ENCODE measurements around the gene SMTNL2. TPM values are rescaled to one million over a fixed set of nuclear protein-coding genes. Genes with fewer than 3 reads are reported as not detected.

The SMTNL2 gene
- total RNA-seq, 5 donors from 2014 or later (not counting 1 experiment from before 2014, with no cell fraction given) = not detected

GRCh38 chr17:4590981-4591453 is 6.7 kb downstream of the SMTNL2 start:
- ChIA-PET POLR2A (no interaction called here), CTCF (no interaction called here)
- Histone ChIP-seq H3K27me3 (replicated peaks in 1 of 2; ENCODE audit: control insufficient read depth in 2 of 2, extremely low read depth in 1 of 2, insufficient read depth in 2 of 2, low read length in 1 of 2) (peaks cover 0 to 51% of the 10 kb centered on the region in 2 experiments), H3K9me3 (no peaks in the 10 kb centered on the region), H3K36me3 (ENCODE audit: control insufficient read depth in 2 of 2, extremely low read depth in 1 of 2, insufficient read depth in 1 of 2, low read length in 1 of 2) (no peaks in the 10 kb centered on the region), H3K4me1 (ENCODE audit: control insufficient read depth in 1 of 2, extremely low read depth in 1 of 2, insufficient read depth in 2 of 2, low read length in 2 of 2) (peaks cover 0 to 9% of the 10 kb centered on the region in 2 experiments), H3K4me3 (ENCODE audit: control insufficient read depth in 1 of 2, extremely low read depth in 1 of 2, low read length in 1 of 2) (no peak overlapping the region), H3K27ac (ENCODE audit: low read length) (no peak overlapping the region)
- 65% methylated on average over 3 of the region's 10 CpGs for WGBS (ENCODE audit: insufficient coverage)
- H3K36me3 Mint-ChIP-seq = no peaks in the 10 kb centered on the region
- no peak overlapping the region for H3K4me3 Mint-ChIP-seq
- ATAC-seq (replicated peaks in 1 of 4) = no peak
- peaks cover 17 to 21% of the 10 kb centered on the region in 2 donors for H3K27me3 Mint-ChIP-seq
- H3K4me1 Mint-ChIP-seq = peaks cover 4 to 5% (median 4%) of the 10 kb centered on the region in 3 donors
- no peaks in the 10 kb centered on the region for H3K9me3 Mint-ChIP-seq
- no peak overlapping the region for H3K27ac Mint-ChIP-seq
- no peak for DNase-seq

DNA sequence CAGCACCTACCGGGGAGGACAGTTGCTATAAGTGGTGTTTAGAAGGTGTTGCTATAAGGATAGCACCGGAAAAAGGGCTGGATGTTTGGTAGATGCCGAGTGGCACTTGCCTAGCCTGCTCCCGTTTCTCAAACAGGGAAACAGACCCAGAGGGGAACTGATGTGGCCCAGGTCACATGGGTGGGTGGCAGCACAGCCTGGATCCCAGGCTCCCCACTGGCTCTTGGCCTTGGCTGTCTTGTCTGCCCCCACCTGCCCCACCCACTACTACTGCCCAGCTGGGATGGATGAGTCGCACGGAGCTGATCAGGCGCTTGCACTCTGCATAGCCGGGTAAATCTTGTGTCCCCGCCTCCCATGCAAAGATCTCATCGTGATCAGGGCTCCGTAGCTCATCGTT is 7.2 kb downstream of the SMTNL2 start:
- Mint-ChIP-seq H3K4me3 (no peak overlapping the region), H3K9me3 (no peaks in the 10 kb centered on the region), H3K27ac (no peak overlapping the region), H3K4me1 (peaks cover 4 to 5% (median 4%) of the 10 kb centered on the region in 3 donors), H3K36me3 (no peaks in the 10 kb centered on the region), H3K27me3 (peaks cover 12 to 16% of the 10 kb centered on the region in 2 donors)
- no peak for DNase-seq
- Histone ChIP-seq H3K27ac (ENCODE audit: low read length) (no peak overlapping the region), H3K9me3 (no peaks in the 10 kb centered on the region), H3K4me1 (ENCODE audit: control insufficient read depth in 1 of 2, extremely low read depth in 1 of 2, insufficient read depth in 2 of 2, low read length in 2 of 2) (peaks cover 0 to 9% of the 10 kb centered on the region in 2 experiments), H3K36me3 (ENCODE audit: control insufficient read depth in 2 of 2, extremely low read depth in 1 of 2, insufficient read depth in 1 of 2, low read length in 1 of 2) (no peaks in the 10 kb centered on the region), H3K4me3 (ENCODE audit: control insufficient read depth in 1 of 2, extremely low read depth in 1 of 2, low read length in 1 of 2) (no peak overlapping the region), H3K27me3 (replicated peaks in 1 of 2; ENCODE audit: control insufficient read depth in 2 of 2, extremely low read depth in 1 of 2, insufficient read depth in 2 of 2, low read length in 1 of 2) (peaks cover 0 to 53% of the 10 kb centered on the region in 2 experiments)
- ChIA-PET POLR2A (no interaction called here), CTCF (no interaction called here)
- 73% methylated on average over 12 of the region's 12 CpGs for WGBS (ENCODE audit: insufficient coverage)
- ATAC-seq (replicated peaks in 1 of 4) = no peak

DNA sequence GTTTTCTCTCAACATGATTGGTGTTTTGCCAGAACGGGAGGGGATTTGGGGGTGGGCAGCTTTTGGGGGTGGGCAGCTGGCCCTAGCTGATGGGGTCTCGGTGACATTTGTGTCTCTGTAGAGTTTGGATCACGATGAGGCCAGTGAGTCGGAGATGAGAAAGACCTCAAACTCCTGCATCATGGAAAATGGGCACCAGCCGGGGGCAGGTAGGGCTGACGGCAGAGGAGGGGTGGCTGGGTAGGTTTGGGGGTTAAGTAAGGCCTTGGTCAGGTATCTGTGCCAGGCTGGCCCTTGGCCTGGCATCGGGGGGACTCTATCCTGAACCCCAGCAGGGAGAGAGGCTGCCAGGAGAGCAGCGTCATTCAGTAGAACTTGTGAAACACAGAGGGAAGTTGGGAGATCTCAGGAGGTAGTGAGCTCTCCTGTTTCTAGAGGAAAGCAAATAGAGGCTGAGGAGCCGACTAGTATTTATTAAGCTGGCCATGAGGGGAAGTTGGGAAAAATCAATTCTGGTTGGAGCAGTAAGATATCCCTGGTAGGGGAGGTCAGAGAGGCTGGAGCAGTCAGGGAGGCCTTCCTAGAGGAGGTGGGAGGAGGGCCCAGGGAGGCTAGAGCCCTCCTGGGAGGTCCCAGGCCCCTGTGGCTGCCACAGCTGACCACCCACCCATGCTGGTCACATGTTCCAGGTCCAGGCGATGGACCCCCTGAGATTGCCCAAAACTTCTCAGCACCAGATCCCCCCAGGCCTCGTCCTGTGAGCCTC is 8.1 kb downstream of the SMTNL2 start:
- Mint-ChIP-seq H3K4me1 (peaks cover 4 to 5% (median 4%) of the 10 kb centered on the region in 3 donors), H3K9me3 (no peaks in the 10 kb centered on the region), H3K27me3 (peaks cover 8 to 15% of the 10 kb centered on the region in 2 donors), H3K36me3 (no peaks in the 10 kb centered on the region), H3K27ac (no peak overlapping the region), H3K4me3 (no peak overlapping the region)
- ChIA-PET POLR2A (no interaction called here), CTCF (no interaction called here)
- H3K36me3 ChIP-seq (ENCODE audit: control insufficient read depth in 2 of 2, extremely low read depth in 1 of 2, insufficient read depth in 1 of 2, low read length in 1 of 2) = no peaks in the 10 kb centered on the region
- 75% methylated on average over 11 of the region's 11 CpGs for WGBS (ENCODE audit: insufficient coverage)
- no peak overlapping the region for H3K4me3 ChIP-seq (ENCODE audit: control insufficient read depth in 1 of 2, extremely low read depth in 1 of 2, low read length in 1 of 2)
- peaks cover 0 to 51% of the 10 kb centered on the region in 2 experiments for H3K27me3 ChIP-seq (replicated peaks in 1 of 2; ENCODE audit: control insufficient read depth in 2 of 2, extremely low read depth in 1 of 2, insufficient read depth in 2 of 2, low read length in 1 of 2)
- ATAC-seq (replicated peaks in 1 of 4) (no peak), DNase-seq (no peak)
- peaks cover 0 to 9% of the 10 kb centered on the region in 2 experiments for H3K4me1 ChIP-seq (ENCODE audit: control insufficient read depth in 1 of 2, extremely low read depth in 1 of 2, insufficient read depth in 2 of 2, low read length in 2 of 2)
- no peak overlapping the region for H3K27ac ChIP-seq (ENCODE audit: low read length)
- no peaks in the 10 kb centered on the region for H3K9me3 ChIP-seq

DNA sequence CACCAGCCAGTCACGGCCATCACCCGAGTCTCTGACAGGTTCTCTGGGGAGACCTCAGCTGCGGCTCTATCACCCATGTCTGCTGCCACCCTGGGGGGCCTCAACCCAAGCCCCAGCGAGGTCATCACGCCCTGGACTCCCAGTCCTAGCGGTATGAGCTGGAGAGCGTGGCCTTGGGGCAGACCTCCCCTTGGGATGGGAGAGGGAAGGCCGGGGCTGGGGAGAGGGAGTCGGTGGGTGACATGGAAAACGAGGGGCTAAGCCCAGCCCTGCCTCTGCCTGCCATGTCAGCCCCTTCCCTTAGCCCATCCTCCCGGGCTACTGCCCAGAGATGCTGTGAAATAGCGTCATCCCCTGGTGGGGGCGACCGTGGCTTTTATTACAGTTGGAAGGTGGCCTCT is 8.7 kb downstream of the SMTNL2 start:
- ChIA-PET POLR2A (no interaction called here), CTCF (no interaction called here)
- 88% methylated on average over 9 of the region's 14 CpGs for WGBS (ENCODE audit: insufficient coverage)
- Mint-ChIP-seq H3K9me3 (no peaks in the 10 kb centered on the region), H3K4me3 (no peak overlapping the region), H3K36me3 (no peaks in the 10 kb centered on the region), H3K27ac (no peak overlapping the region), H3K4me1 (peaks cover 4 to 5% (median 4%) of the 10 kb centered on the region in 3 donors), H3K27me3 (peaks cover 8 to 19% of the 10 kb centered on the region in 2 donors)
- Histone ChIP-seq H3K9me3 (no peaks in the 10 kb centered on the region), H3K36me3 (ENCODE audit: control insufficient read depth in 2 of 2, extremely low read depth in 1 of 2, insufficient read depth in 1 of 2, low read length in 1 of 2) (no peaks in the 10 kb centered on the region), H3K4me3 (ENCODE audit: control insufficient read depth in 1 of 2, extremely low read depth in 1 of 2, low read length in 1 of 2) (no peak overlapping the region), H3K4me1 (ENCODE audit: control insufficient read depth in 1 of 2, extremely low read depth in 1 of 2, insufficient read depth in 2 of 2, low read length in 2 of 2) (peaks cover 0 to 9% of the 10 kb centered on the region in 2 experiments), H3K27me3 (replicated peaks in 1 of 2; ENCODE audit: control insufficient read depth in 2 of 2, extremely low read depth in 1 of 2, insufficient read depth in 2 of 2, low read length in 1 of 2) (peaks cover 0 to 55% of the 10 kb centered on the region in 2 experiments), H3K27ac (ENCODE audit: low read length) (no peak overlapping the region)
- no peak for ATAC-seq (replicated peaks in 1 of 4)
- DNase-seq = no peak

DNA sequence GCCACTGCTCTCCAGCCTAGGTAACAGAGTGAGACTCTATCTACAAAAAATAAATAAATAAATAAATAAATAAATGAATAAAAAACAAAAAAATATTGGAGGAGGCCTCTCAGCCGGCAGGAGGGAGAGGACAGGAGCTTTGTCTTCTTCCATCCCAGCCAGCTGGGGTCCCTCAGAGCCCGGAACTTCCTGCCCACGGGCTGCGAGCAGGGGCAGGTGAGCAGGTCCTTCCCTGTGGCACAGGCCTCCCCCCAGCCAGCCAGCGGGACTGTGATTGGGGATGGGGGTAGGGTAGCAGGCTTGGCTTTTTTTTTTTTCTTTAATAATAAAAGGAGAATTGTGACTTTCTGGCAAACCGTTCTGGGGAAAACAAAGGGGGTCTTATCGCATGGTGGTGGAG is 10.1 kb downstream of the SMTNL2 start:
- Histone ChIP-seq H3K27me3 (replicated peaks in 1 of 2; ENCODE audit: control insufficient read depth in 2 of 2, extremely low read depth in 1 of 2, insufficient read depth in 2 of 2, low read length in 1 of 2) (peaks cover 0 to 60% of the 10 kb centered on the region in 2 experiments), H3K4me1 (ENCODE audit: control insufficient read depth in 1 of 2, extremely low read depth in 1 of 2, insufficient read depth in 2 of 2, low read length in 2 of 2) (peaks cover 0 to 9% of the 10 kb centered on the region in 2 experiments), H3K9me3 (no peaks in the 10 kb centered on the region), H3K4me3 (ENCODE audit: control insufficient read depth in 1 of 2, extremely low read depth in 1 of 2, low read length in 1 of 2) (no peak overlapping the region), H3K27ac (ENCODE audit: low read length) (no peak overlapping the region), H3K36me3 (ENCODE audit: control insufficient read depth in 2 of 2, extremely low read depth in 1 of 2, insufficient read depth in 1 of 2, low read length in 1 of 2) (no peaks in the 10 kb centered on the region)
- H3K27ac Mint-ChIP-seq = no peak overlapping the region
- ChIA-PET CTCF (no interaction called here), POLR2A (no interaction called here)
- DNase-seq (no peak), ATAC-seq (replicated peaks in 1 of 4) (no peak)
- H3K4me3 Mint-ChIP-seq = no peak overlapping the region
- no peaks in the 10 kb centered on the region for H3K9me3 Mint-ChIP-seq
- H3K4me1 Mint-ChIP-seq = peaks cover 4 to 5% (median 4%) of the 10 kb centered on the region in 3 donors
- H3K27me3 Mint-ChIP-seq = peaks cover 8 to 25% of the 10 kb centered on the region in 2 donors
- no CpG with 5 or more reads among the region's 7 CpGs for WGBS (ENCODE audit: insufficient coverage)
- no peaks in the 10 kb centered on the region for H3K36me3 Mint-ChIP-seq

DNA sequence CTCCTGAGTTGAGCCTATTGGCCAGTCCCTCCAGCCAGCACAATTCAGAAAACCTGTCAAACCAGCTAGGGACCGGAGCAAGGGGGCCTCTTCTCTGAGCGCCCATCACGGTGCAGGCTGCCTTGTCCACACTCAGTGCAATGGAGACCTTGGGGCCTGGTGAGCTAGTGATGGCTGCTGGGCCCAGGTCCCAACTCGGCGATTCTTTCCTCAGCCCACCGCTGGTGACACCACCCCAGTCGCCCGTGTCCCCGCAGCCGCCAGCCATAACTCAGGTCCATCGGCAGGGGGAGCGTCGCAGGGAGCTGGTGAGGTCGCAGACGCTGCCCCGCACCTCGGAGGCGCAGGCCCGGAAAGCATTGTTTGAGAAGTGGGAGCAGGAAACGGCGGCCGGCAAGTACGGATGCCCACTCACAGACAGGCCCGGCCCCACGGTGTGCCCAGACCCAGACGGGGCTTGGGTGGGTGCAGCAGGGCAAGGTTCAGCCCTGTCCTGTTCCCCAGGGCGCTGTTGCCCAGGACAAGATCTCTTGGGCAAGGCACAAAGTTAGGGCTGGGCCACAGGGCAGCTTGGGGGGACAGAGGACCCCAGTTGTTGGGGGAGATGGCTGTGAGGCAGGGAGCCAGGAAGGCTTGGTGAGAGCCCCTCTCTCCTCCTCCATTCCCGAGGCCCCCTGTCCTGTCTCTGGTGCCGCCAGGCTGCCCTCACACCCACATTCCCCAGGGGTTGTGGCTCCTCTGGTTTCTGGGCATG is 10.8 kb downstream of the SMTNL2 start:
- H3K36me3 ChIP-seq (ENCODE audit: control insufficient read depth in 2 of 2, extremely low read depth in 1 of 2, insufficient read depth in 1 of 2, low read length in 1 of 2) = no peaks in the 10 kb centered on the region
- ChIA-PET POLR2A (interaction anchor here in 1 of 2 donors (0.6 kb wide), 1 partner anchor 278 kb away, joined by 4 read pairs; no protein-coding TSS in a partner anchor), CTCF (no interaction called here)
- H3K27me3 ChIP-seq (replicated peaks in 1 of 2; ENCODE audit: control insufficient read depth in 2 of 2, extremely low read depth in 1 of 2, insufficient read depth in 2 of 2, low read length in 1 of 2) = peaks cover 0 to 66% of the 10 kb centered on the region in 2 experiments
- no peak overlapping the region for H3K27ac ChIP-seq (ENCODE audit: low read length)
- no peak overlapping the region for H3K4me3 ChIP-seq (ENCODE audit: control insufficient read depth in 1 of 2, extremely low read depth in 1 of 2, low read length in 1 of 2)
- no peaks in the 10 kb centered on the region for H3K9me3 ChIP-seq
- DNase-seq (peak in 18 of 35 experiments; percentile 7 to 51 (median 22)), ATAC-seq (replicated peaks in 1 of 4) (peak; percentile 50 to 65 (median 64))
- Mint-ChIP-seq H3K9me3 (no peaks in the 10 kb centered on the region), H3K27me3 (peaks cover 8 to 26% of the 10 kb centered on the region in 2 donors), H3K4me3 (peak overlapping the region in 1 of 3 donors; percentile 38), H3K4me1 (peaks cover 4 to 5% (median 4%) of the 10 kb centered on the region in 3 donors), H3K27ac (no peak overlapping the region), H3K36me3 (no peaks in the 10 kb centered on the region)
- 18% methylated on average over 26 of the region's 29 CpGs for WGBS (ENCODE audit: insufficient coverage)
- H3K4me1 ChIP-seq (ENCODE audit: control insufficient read depth in 1 of 2, extremely low read depth in 1 of 2, insufficient read depth in 2 of 2, low read length in 2 of 2) = peaks cover 0 to 9% of the 10 kb centered on the region in 2 experiments
